Stimulated activated CD8-positive, alpha-beta memory T cell treated with anti-CD3 and anti-CD28 coated beads, Interleukin-7, amount 100 ng/mL, for 48 hours (primary cell): ENCODE data around the gene OBP2B.
"Not testable (repeated sequence)": the region's sequence is repeated elsewhere in the genome, so short reads cannot be mapped to it uniquely, and the experiment has no call there.

Experiments
- DNase-seq, 2 donors: peaks; one replicate each; pipeline ENCODE4 v3.0.0-alpha.2; 2020; ENCODE audit warnings: low read depth in 1 of 2; ENCODE audit errors: extremely low read depth in 1 of 2

Gene OBP2B

GRCh38 chr9:133223159-133223756, 14.2 kb upstream of the OBP2B start:
- DNase-seq: not testable (repeated sequence)

- not testable (repeated sequence) for DNase-seq
These were observed 12.9 kb upstream of the OBP2B start for GRCh38 chr9:133221994-133222393.

- no peak for DNase-seq
These were observed 12.2 kb upstream of the OBP2B start for GRCh38 chr9:133221177-133221809.

GRCh38 chr9:133218049-133218975, 9.3 kb upstream of the OBP2B start:
- DNase-seq: not testable (repeated sequence)

- not testable (repeated sequence) for DNase-seq
These were observed 8.4 kb upstream of the OBP2B start for GRCh38 chr9:133217333-133217988.

GRCh38 chr9:133214276-133214675, 5.2 kb upstream of the OBP2B start:
- DNase-seq: not testable (repeated sequence)

GRCh38 chr9:133210609-133211008, 1.6 kb upstream of the OBP2B start:
- no peak for DNase-seq

GRCh38 chr9:133210202-133210532, 1.1 kb upstream of the OBP2B start:
- DNase-seq: no peak

GRCh38 chr9:133209327-133210201, 514 bp upstream of the OBP2B start:
- not testable (repeated sequence) for DNase-seq

- DNase-seq: not testable (repeated sequence)
These were observed 725 bp downstream of the OBP2B start for GRCh38 chr9:133208171-133208879.

- no peak for DNase-seq
These were observed 1.4 kb downstream of the OBP2B start for GRCh38 chr9:133207540-133208170.

- DNase-seq: no peak
These were observed 2.0 kb downstream of the OBP2B start for GRCh38 chr9:133207021-133207531.

GRCh38 chr9:133205996-133206931, 2.8 kb downstream of the OBP2B start:
- DNase-seq: no peak

GRCh38 chr9:133205481-133205887, 3.6 kb downstream of the OBP2B start:
- DNase-seq: not testable (repeated sequence)

GRCh38 chr9:133204993-133205336, 4.1 kb downstream of the OBP2B start:
- no peak for DNase-seq

GRCh38 chr9:133204335-133204992, 4.6 kb downstream of the OBP2B start:
- no peak for DNase-seq

- no peak for DNase-seq
These were observed 5.5 kb downstream of the OBP2B start for GRCh38 chr9:133203506-133204075.
